Lung (tissue), 12 donors: Measurements from ENCODE around the gene CRIP3. TPM values are rescaled to one million over a fixed set of nuclear protein-coding genes. Genes with fewer than 3 reads are reported as not detected.
"Not testable (repeated sequence)": the region's sequence is repeated elsewhere in the genome, so short reads cannot be mapped to it uniquely, and the experiment has no call there.

Source experiments
- ATAC-seq: fragments of 200-7000 bp; cut with Tn5 transposase; one replicate; pipeline ENCODE4 v1.9.1; 2020; ENCODE audit warnings: moderate number of reproducible peaks; ENCODE audit not compliant: insufficient read depth, low FRiP score
- DNase-seq, 3 donors: peaks; one replicate each; pipeline ENCODE4 v3.0.0-alpha.2; 2013 to 2017
- H3K27ac ChIP-seq, 2 donors: one replicate each; pipeline ENCODE4 v1.5.1; 2013; ENCODE audit warnings: mild to moderate bottlenecking in 2 of 2, moderate library complexity in 2 of 2, control low read depth in 1 of 2, inconsistent platforms in 1 of 2, low read depth in 1 of 2, low read length in 1 of 2
- H3K27me3 ChIP-seq, 3 donors: one replicate each; pipeline ENCODE4 v1.5.1; 2013; ENCODE audit warnings: low read length in 2 of 3; ENCODE audit not compliant: control insufficient read depth in 3 of 3, insufficient read depth in 3 of 3
- H3K36me3 ChIP-seq, 4 donors: one replicate each; pipeline ENCODE4 v1.5.1; 2013; ENCODE audit warnings: low read length in 4 of 4, mild to moderate bottlenecking in 1 of 4, moderate library complexity in 1 of 4; ENCODE audit not compliant: control insufficient read depth in 4 of 4, insufficient read depth in 4 of 4
- H3K4me1 ChIP-seq, 5 donors: one replicate each; pipeline ENCODE4 v1.5.1; 2013; ENCODE audit warnings: low read length in 5 of 5, mild to moderate bottlenecking in 2 of 5, moderate library complexity in 1 of 5; ENCODE audit not compliant: control insufficient read depth in 5 of 5, insufficient read depth in 5 of 5
- H3K4me3 ChIP-seq: one replicate; pipeline ENCODE4 v1.5.1; 2013; ENCODE audit warnings: mild to moderate bottlenecking, control low read depth, moderate library complexity
- H3K9ac ChIP-seq, 2 donors: one replicate each; pipeline ENCODE4 v1.5.1; 2013; ENCODE audit warnings: low read length in 2 of 2, control low read depth in 1 of 2; ENCODE audit not compliant: insufficient read depth in 1 of 2
- H3K9me3 ChIP-seq, 4 donors: one replicate each; pipeline ENCODE4 v1.5.1; 2013; ENCODE audit warnings: low read length in 3 of 4, mild to moderate bottlenecking in 1 of 4, moderate library complexity in 1 of 4; ENCODE audit not compliant: control insufficient read depth in 4 of 4, insufficient read depth in 3 of 4
- CTCF ChIP-seq: IDR thresholded peaks from 2 replicates; pipeline ENCODE4 v1.5.1; 2012; ENCODE audit warnings: mild to moderate bottlenecking; ENCODE audit errors: control extremely low read depth, extremely low read depth
- WGBS, 2 donors: extraction: QIAGEN DNeasy Blood & Tissue Kit; methylation state at CpG; one replicate each; pipeline ENCODE4 v1.1.7; 2013; 5-methylcytosine and 5-hydroxymethylcytosine counted together
- polyA plus RNA-seq, 2 donors: library from polyadenylated mRNA; stranded (reverse); fragments of 200-250 nt; gene quantifications; one replicate each; pipeline ENCODE4 v1.2.1, GENCODE V29; 2013
- total RNA-seq, 2 donors: library from RNA; depleted of rRNA in 1 of 2; stranded (reverse); fragments of >200 nt in 1 of 2; gene quantifications; one replicate each; pipeline ENCODE4 v1.2.1, GENCODE V29; 2014 to 2021
- donor health status: control.
- donor health status: control.
- donor health status: Bipolar disorder and iron deficiency.
- donor health status: healthy.
- donor health status: DM: yes; HTN: yes; CAD: no.

Gene CRIP3
- total and polyA plus RNA-seq, 4 donors: 0.39 to 1.3 (median 0.76) TPM

- H3K9ac ChIP-seq: no peak overlapping the region
- H3K4me3 ChIP-seq: no peak overlapping the region
- TF ChIP-seq CTCF: no peak
- peaks cover 0 to 1% (median 0%) of the 10 kb centered on the region in 4 donors for H3K9me3 ChIP-seq
- H3K27ac ChIP-seq: no peak overlapping the region
- ATAC-seq (no peak), DNase-seq (no peak)
- WGBS, 2 donors: 92 to 95% methylated on average over 3 of the region's 3 CpGs
- H3K36me3 ChIP-seq: peaks cover 11 to 33% (median 20%) of the 10 kb centered on the region in 4 donors
- H3K4me1 ChIP-seq: no peaks in the 10 kb centered on the region
- H3K27me3 ChIP-seq: no peaks in the 10 kb centered on the region
Measured at GRCh38 chr6:43347444-43347843, 38.8 kb upstream of the CRIP3 start.

- H3K27ac ChIP-seq: no peak overlapping the region
- H3K9ac ChIP-seq: no peak overlapping the region
- H3K27me3 ChIP-seq: no peaks in the 10 kb centered on the region
- H3K4me3 ChIP-seq: no peak overlapping the region
- H3K36me3 ChIP-seq: peaks cover 11 to 35% (median 22%) of the 10 kb centered on the region in 4 donors
- DNase-seq (no peak), ATAC-seq (no peak)
- peaks cover 0 to 1% (median 0%) of the 10 kb centered on the region in 4 donors for H3K9me3 ChIP-seq
- no peaks in the 10 kb centered on the region for H3K4me1 ChIP-seq
- 80 to 90% methylated on average over 3 of the region's 3 CpGs for WGBS, 2 donors
- no peak for TF ChIP-seq CTCF
Measured at GRCh38 chr6:43347021-43347420, 38.4 kb upstream of the CRIP3 start.

- 88 to 97% methylated on average over 11 of the region's 11 CpGs for WGBS, 2 donors
- H3K36me3 ChIP-seq: peaks cover 11 to 40% (median 25%) of the 10 kb centered on the region in 4 donors
Measured at GRCh38 chr6:43346243-43346642, 37.6 kb upstream of the CRIP3 start.

GRCh38 chr6:43339168-43339567 is 30.5 kb upstream of the CRIP3 start:
- Histone ChIP-seq H3K36me3 (peaks cover 23 to 52% (median 27%) of the 10 kb centered on the region in 4 donors), H3K27ac (no peak overlapping the region), H3K9ac (no peak overlapping the region), H3K4me3 (no peak overlapping the region), H3K9me3 (no peaks in the 10 kb centered on the region), H3K27me3 (no peaks in the 10 kb centered on the region), H3K4me1 (peaks cover 0 to 4% (median 0%) of the 10 kb centered on the region in 5 donors)
- 94 to 100% methylated on average over 4 of the region's 4 CpGs for WGBS, 2 donors
- no peak for ATAC-seq
- no peak for DNase-seq
- no peak for TF ChIP-seq CTCF

More at GRCh38 chr6:43346243-43346642, 37.6 kb upstream of the CRIP3 start:
- not testable (repeated sequence) for H3K27me3 ChIP-seq, H3K9me3 ChIP-seq, H3K27ac ChIP-seq, H3K9ac ChIP-seq, H3K4me1 ChIP-seq, DNase-seq, ATAC-seq, H3K4me3 ChIP-seq
